Fibroblast of mammary gland (primary cell): ENCODE results near the gene GCN1.
"Not testable (repeated sequence)": the region's sequence is repeated elsewhere in the genome, so short reads cannot be mapped to it uniquely, and the experiment has no call there.

Source experiments
- DNase-seq: peaks from one replicate; pipeline ENCODE4 v3.0.0-alpha.2; 2010; ENCODE audit warnings: low read depth
- H3K4me3 ChIP-seq: 2 replicates; pipeline ENCODE4 v1.5.1; 2011; ENCODE audit warnings: low read depth, mild to moderate bottlenecking, low read length, moderate library complexity; ENCODE audit not compliant: control insufficient read depth
- TF ChIP-seq, protein P1 (sequence below): conservative IDR thresholded peaks from 2 replicates; pipeline ENCODE4 v1.5.1; 2011; ENCODE audit warnings: low read depth, low read length, inconsistent platforms; ENCODE audit not compliant: control insufficient read depth, insufficient read depth

GCN1 gene

DNA sequence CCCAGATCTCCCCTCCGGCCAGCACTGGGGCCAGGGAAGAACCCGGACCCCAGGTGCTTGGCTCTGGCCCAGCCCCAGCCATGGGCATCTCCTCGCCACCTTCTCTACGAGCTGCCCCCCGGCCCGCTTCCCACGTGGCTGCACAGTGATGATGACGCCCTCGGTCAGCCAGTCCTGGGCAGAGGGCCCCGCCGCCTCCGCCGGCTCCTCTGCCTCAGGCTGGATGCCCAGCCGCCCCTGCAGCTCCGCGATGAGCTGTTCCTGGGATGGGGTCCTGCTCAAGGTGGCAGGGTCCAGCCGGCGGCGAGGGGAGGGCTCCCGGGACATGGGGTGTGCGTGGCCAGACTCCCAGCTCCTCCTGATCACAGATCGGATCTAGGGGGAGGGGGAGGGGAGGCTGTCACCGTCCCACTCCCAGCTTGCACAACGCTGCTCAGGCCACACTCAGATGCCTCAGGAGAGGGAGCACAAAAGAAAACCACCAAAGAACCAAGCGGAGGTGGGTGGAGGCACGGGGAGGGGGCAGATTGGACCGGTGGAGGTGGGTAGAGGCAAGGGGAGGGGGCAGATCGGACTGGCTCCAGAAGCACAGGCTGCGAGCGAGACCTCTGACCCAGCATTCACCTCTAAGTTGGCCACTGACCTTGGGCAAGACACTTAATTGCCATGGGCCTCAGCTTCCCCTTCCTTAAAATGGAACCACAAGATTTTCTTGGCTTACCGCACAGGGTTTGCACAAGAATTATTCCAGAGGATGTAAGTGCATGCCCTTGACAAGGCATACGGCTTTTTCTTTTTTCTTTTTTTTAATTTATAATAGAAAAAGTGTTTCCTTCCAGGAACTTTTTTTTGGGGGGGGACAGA, 22.5 kb upstream of the GCN1 start:
- no peak overlapping the region for H3K4me3 ChIP-seq
- DNase-seq = no peak

DNA sequence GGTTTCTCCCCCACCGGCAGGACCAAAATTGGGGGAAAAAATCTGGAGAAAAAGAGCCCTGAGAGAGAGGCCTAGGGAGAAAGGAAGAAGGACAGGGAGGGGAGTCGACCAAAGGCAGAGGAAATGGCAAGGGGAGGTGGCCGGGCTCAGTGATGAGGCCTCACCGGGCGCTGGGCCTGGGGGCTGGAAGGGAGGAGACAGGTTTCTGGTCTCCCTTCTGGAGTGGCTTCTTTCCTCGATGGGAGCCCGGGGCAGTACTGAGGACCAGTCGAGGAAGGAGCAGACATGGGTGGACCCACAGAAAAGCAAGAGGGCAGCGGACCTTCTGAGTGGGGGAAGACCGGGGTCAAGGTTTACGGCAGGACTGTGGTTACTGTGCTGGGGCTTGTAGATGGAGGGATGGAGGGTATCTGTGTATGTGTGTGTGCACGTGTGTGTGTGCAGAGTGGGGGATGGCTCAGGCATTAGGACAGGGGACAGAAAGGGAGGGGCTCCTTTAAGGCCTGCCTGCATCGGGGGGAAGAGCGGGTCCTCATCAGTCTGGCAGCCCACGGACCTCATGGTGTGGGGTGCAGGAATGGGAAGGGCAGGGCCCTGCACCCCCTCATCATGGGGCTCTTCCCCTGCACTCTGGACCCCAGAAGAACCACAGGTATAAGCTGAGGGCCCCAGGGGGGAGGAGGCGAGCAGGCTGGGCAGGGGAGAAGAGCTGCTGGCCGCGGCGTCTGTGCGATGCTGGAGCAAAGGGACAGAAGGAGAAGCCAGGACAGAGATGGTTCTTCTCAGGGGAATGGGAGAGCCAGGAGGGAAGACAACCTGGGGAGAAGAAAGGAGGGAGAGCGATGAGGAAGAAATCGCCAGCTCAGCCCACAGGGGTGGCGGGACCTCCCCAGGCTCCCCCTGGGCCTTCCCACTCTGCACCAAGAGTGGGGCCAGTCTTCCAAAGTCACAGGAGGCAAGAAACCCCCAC, 21.5 kb upstream of the GCN1 start:
- DNase-seq = no peak
- TF ChIP-seq, protein P1, sequence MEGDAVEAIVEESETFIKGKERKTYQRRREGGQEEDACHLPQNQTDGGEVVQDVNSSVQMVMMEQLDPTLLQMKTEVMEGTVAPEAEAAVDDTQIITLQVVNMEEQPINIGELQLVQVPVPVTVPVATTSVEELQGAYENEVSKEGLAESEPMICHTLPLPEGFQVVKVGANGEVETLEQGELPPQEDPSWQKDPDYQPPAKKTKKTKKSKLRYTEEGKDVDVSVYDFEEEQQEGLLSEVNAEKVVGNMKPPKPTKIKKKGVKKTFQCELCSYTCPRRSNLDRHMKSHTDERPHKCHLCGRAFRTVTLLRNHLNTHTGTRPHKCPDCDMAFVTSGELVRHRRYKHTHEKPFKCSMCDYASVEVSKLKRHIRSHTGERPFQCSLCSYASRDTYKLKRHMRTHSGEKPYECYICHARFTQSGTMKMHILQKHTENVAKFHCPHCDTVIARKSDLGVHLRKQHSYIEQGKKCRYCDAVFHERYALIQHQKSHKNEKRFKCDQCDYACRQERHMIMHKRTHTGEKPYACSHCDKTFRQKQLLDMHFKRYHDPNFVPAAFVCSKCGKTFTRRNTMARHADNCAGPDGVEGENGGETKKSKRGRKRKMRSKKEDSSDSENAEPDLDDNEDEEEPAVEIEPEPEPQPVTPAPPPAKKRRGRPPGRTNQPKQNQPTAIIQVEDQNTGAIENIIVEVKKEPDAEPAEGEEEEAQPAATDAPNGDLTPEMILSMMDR = no peak
- no peak overlapping the region for H3K4me3 ChIP-seq

More for the DNA sequence above, 22.5 kb upstream of the GCN1 start:
- TF ChIP-seq, protein P1 = no peak

DNA sequence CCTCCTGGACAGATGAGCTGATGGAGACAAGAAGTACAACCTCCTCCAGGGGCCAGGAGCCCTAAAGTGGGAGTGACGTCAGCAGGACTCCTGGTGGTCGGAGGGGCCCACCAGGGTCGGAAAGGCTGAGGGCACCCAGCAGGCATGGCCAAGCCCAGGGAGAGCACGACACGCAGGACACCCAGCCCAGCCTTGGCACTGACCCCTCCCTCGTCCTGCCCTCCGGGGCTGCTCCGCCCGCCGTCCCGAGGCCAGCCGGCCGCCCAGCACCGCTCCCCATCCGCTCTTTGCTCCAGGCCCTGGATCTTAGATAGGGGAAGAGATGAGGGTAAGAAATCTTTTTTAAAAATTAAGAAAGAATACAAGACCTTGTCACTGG, 20.8 kb upstream of the GCN1 start:
- TF ChIP-seq, protein P1 = no peak
- no peak for DNase-seq

DNA sequence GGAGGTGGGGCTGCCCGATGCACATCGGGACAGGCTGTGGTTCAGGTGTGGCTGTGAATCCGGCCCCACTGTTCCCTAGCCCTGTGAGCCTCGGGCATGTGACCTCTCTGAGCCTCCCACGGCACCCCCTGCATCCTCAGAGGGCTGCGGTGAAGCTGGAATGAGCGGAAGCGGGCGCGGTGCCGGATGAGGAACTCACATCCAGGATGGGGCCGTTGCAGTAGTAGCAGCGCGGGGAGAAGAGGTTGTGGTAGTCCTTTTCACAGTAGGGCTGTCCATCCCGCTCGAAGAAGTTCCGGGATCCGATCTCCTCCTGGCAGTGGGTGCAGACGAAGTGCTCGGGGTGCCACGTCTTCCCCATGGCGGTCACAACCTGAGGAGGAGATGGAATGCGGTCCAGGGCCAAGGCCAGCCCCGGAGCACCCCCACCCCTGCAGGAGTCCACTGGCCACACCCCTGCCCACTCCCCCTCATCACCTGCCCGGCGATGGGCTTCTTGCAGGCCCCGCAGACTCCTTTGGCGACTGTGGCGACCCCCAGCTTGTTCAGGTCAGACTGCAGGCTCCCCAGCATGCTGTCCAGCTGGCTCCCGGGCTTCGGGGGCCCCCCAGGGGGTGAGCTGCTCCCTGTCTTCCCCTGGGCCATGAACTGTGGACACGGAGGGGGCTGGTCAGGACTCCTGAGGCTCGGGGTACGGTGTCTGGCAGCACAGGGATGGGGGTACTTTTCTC, 20.3 kb upstream of the GCN1 start:
- TF ChIP-seq, protein P1 = no peak
- no peak overlapping the region for H3K4me3 ChIP-seq
- DNase-seq = no peak

More for the DNA sequence above, 20.8 kb upstream of the GCN1 start:
- no peak overlapping the region for H3K4me3 ChIP-seq

DNA sequence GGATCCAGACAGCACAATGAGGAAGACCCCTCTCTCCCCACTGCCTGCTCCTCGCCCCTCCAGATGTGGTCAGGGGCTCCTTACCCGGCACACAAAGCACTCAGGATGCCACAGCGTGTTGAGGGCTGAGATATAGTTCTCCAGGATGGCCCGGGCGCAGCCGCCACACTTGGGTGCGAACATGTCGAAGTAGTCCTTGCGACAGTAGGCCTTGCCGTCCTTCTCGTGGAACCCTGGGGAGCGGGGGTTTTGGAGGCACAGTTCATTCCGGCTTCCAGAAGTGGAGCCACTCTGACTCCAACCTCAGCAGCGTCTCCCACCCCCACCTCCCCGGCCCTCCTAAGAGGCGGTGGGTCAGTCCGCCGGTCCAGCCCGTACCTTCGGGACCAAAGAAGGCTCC, 19.2 kb upstream of the GCN1 start:
- no peak for DNase-seq
- H3K4me3 ChIP-seq = no peak overlapping the region
- TF ChIP-seq, protein P1 = no peak

DNA sequence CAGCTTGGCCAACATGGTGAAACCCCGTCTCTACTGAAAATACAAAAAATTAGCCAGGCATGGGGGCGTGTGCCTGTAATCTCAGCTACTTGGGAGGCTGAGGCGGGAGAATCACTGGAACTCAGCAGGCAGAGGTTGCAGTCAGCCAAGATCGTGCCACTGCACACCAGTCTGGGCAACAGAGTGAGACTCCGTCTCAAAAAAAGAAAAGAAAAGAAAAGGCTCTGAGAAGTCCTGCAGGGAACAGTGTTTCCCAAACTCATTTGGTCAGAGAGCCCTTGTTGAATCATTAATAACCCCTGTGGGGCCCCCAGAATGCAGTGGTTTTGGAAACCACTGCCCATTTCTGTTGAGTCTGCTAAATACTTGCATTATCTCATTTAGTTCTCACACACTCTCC, 18.7 kb upstream of the GCN1 start:
- not testable (repeated sequence) for DNase-seq, H3K4me3 ChIP-seq

DNA sequence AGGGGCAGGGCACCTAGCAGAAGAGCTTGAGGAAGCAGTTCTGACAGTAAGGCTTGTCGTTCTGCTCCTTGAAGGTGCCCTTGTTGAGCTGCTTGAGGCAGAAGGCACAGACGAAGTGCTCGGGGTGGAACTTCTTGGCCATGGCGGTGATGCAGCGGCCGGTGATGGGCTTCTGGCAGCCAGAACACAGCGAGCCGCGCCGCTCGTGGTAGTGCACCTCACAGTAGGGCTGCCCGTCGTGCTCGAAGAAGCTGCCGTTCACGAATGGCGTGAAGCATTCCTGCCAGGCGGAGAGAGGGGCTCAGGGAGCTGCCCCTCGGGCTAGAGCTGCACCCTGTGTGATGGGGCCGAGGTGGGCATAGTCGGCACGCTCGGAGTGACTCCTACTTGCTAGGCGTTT, 17.8 kb upstream of the GCN1 start:
- H3K4me3 ChIP-seq = no peak overlapping the region
- TF ChIP-seq, protein P1 = no peak
- no peak for DNase-seq
